OCI-LY3 (cell line): ENCODE data around the gene MRPL58.

ENCODE experiments used
- EZH2phosphoT487 ChIP-seq: fragments of 200-600 bp; shearing (Covaris generic); IDR thresholded peaks from 2 replicates; pipeline ENCODE4 v1.6.1; 2018; ENCODE audit warnings: antibody characterized with exemption, mixed run types, low read depth
- TF ChIP-seq, protein P1 (sequence below): fragments of 200-600, 300-600 bp; sonication (generic); IDR thresholded peaks from 2 replicates; pipeline ENCODE4 v1.5.1; 2014; ENCODE audit warnings: antibody characterized with exemption, low read length, low read depth

GRCh38 chr17:75051941-75052340 is 39.5 kb downstream of the MRPL58 start:
- TF ChIP-seq, protein P1, sequence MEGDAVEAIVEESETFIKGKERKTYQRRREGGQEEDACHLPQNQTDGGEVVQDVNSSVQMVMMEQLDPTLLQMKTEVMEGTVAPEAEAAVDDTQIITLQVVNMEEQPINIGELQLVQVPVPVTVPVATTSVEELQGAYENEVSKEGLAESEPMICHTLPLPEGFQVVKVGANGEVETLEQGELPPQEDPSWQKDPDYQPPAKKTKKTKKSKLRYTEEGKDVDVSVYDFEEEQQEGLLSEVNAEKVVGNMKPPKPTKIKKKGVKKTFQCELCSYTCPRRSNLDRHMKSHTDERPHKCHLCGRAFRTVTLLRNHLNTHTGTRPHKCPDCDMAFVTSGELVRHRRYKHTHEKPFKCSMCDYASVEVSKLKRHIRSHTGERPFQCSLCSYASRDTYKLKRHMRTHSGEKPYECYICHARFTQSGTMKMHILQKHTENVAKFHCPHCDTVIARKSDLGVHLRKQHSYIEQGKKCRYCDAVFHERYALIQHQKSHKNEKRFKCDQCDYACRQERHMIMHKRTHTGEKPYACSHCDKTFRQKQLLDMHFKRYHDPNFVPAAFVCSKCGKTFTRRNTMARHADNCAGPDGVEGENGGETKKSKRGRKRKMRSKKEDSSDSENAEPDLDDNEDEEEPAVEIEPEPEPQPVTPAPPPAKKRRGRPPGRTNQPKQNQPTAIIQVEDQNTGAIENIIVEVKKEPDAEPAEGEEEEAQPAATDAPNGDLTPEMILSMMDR, result no peak
- no peak for TF ChIP-seq EZH2phosphoT487
